H9 (cell line): ENCODE results near the gene MYLK4. TPM values are rescaled to one million over a fixed set of nuclear protein-coding genes. Genes with fewer than 3 reads are reported as not detected.

Experiments
- DNase-seq: peaks from one replicate; pipeline ENCODE4 v3.0.0-alpha.2; 2017
- H2AFZ ChIP-seq: one replicate; pipeline ENCODE4 v1.6.1; 2013; ENCODE audit warnings: mild to moderate bottlenecking, low read length, control low read depth, moderate library complexity
- H2AK5ac ChIP-seq: 2 replicates; pipeline ENCODE4 v1.6.1; 2013; ENCODE audit warnings: low read length, control low read depth, mixed read lengths; ENCODE audit not compliant: insufficient read length
- H2BK120ac ChIP-seq: one replicate; pipeline ENCODE4 v1.6.1; 2013; ENCODE audit warnings: low read depth, mild to moderate bottlenecking, low read length, control low read depth, inconsistent platforms; ENCODE audit not compliant: poor library complexity, severe bottlenecking
- H2BK12ac ChIP-seq: 2 replicates; pipeline ENCODE4 v1.6.1; 2013; ENCODE audit warnings: low read length, control low read depth, mixed read lengths, low read depth; ENCODE audit not compliant: insufficient read length
- H2BK15ac ChIP-seq: 2 replicates; pipeline ENCODE4 v1.6.1; 2013; ENCODE audit warnings: low read depth, low read length, control low read depth
- H2BK20ac ChIP-seq: one replicate; pipeline ENCODE4 v1.6.1; 2013; ENCODE audit warnings: low read depth, mild to moderate bottlenecking, low read length, control low read depth, inconsistent platforms; ENCODE audit not compliant: poor library complexity, severe bottlenecking
- H2BK5ac ChIP-seq: 2 replicates; pipeline ENCODE4 v1.6.1; 2013; ENCODE audit warnings: low read length, control low read depth, mixed read lengths; ENCODE audit not compliant: insufficient read length
- H3K14ac ChIP-seq: 2 replicates; pipeline ENCODE4 v1.6.1; 2013; ENCODE audit warnings: low read length, control low read depth; ENCODE audit not compliant: insufficient read depth
- H3K18ac ChIP-seq: 2 replicates; pipeline ENCODE4 v1.6.1; 2013; ENCODE audit warnings: low read depth, mild to moderate bottlenecking, mixed read lengths, low read length, control low read depth; ENCODE audit not compliant: insufficient read length
- H3K23ac ChIP-seq: 2 replicates; pipeline ENCODE4 v1.6.1; 2013; ENCODE audit warnings: low read length, control low read depth, mixed read lengths, low read depth; ENCODE audit not compliant: insufficient read length
- H3K23me2 ChIP-seq: 2 replicates; pipeline ENCODE4 v1.6.1; 2013; ENCODE audit warnings: low read depth, mild to moderate bottlenecking, mixed read lengths, low read length, control low read depth; ENCODE audit not compliant: insufficient read length, poor library complexity, severe bottlenecking
- H3K27ac ChIP-seq: 2 replicates; pipeline ENCODE4 v1.5.1; 2013; ENCODE audit warnings: low read length, control low read depth, mixed read lengths, low read depth; ENCODE audit not compliant: insufficient read length
- H3K27me3 ChIP-seq: 2 replicates; pipeline ENCODE4 v1.6.1; 2013; ENCODE audit warnings: low read length, control low read depth, inconsistent platforms; ENCODE audit not compliant: insufficient read depth
- H3K4ac ChIP-seq: 2 replicates; pipeline ENCODE4 v1.6.1; 2013; ENCODE audit warnings: low read depth, mild to moderate bottlenecking, control low read depth, inconsistent platforms, low read length, moderate library complexity
- H3K4me1 ChIP-seq: 2 replicates; pipeline ENCODE4 v1.6.1; 2013; ENCODE audit warnings: low read length, control low read depth, inconsistent platforms; ENCODE audit not compliant: insufficient read depth
- H3K4me2 ChIP-seq: 2 replicates; pipeline ENCODE4 v1.6.1; 2013; ENCODE audit warnings: low read length, control low read depth, mixed read lengths; ENCODE audit not compliant: insufficient read length, insufficient read depth
- H3K56ac ChIP-seq: 2 replicates; pipeline ENCODE4 v1.6.1; 2013; ENCODE audit warnings: low read depth, mild to moderate bottlenecking, mixed read lengths, low read length, control low read depth; ENCODE audit not compliant: insufficient read length
- H3K79me1 ChIP-seq: 2 replicates; pipeline ENCODE4 v1.6.1; 2013; ENCODE audit warnings: low read depth, mild to moderate bottlenecking, moderate library complexity, low read length, control low read depth, inconsistent platforms; ENCODE audit not compliant: insufficient read depth, poor library complexity, severe bottlenecking
- H3K79me2 ChIP-seq: 2 replicates; pipeline ENCODE4 v1.6.1; 2013; ENCODE audit warnings: low read length, control low read depth, inconsistent platforms; ENCODE audit not compliant: insufficient read depth
- H3K9ac ChIP-seq: 2 replicates; pipeline ENCODE4 v1.6.1; 2013; ENCODE audit warnings: low read length, control low read depth, mixed read lengths; ENCODE audit not compliant: insufficient read length; ENCODE audit errors: extremely low read depth
- H3K9me3 ChIP-seq: one replicate; pipeline ENCODE4 v1.6.1; 2013; ENCODE audit warnings: low read depth, low read length, inconsistent platforms; ENCODE audit not compliant: control insufficient read depth
- H3T11ph ChIP-seq: one replicate; pipeline ENCODE4 v1.6.1; 2013; ENCODE audit warnings: mild to moderate bottlenecking, low read length, control low read depth, inconsistent platforms
- H4K20me1 ChIP-seq: one replicate; pipeline ENCODE4 v1.6.1; 2013; ENCODE audit not compliant: control insufficient read depth, insufficient read length, insufficient read depth
- H4K5ac ChIP-seq: 2 replicates; pipeline ENCODE4 v1.6.1; 2013; ENCODE audit warnings: low read depth, mild to moderate bottlenecking, mixed read lengths, low read length, control low read depth; ENCODE audit not compliant: insufficient read length
- H4K8ac ChIP-seq: replicated peaks from 2 replicates; pipeline ENCODE4 v1.6.1; 2013; ENCODE audit warnings: low read length, control low read depth, mixed read lengths, low read depth; ENCODE audit not compliant: insufficient read length
- H4K91ac ChIP-seq: 2 replicates; pipeline ENCODE4 v1.6.1; 2013; ENCODE audit warnings: low read depth, mild to moderate bottlenecking, moderate library complexity, mixed read lengths, low read length, control low read depth; ENCODE audit not compliant: insufficient read length
- H3K27ac Mint-ChIP-seq, 3 experiments: 2 replicates in 2 of 3; 3 replicates in 1 of 3; pipeline ENCODE4 v1.8.0; 2020 to 2021; ENCODE audit warnings: mixed read lengths in 3 of 3, mild to moderate bottlenecking in 1 of 3, moderate library complexity in 1 of 3
- H3K27me3 Mint-ChIP-seq: 2 replicates; pipeline ENCODE4 v1.8.0; 2021; ENCODE audit warnings: low read depth, mild to moderate bottlenecking, moderate library complexity, mixed read lengths
- H3K36me3 Mint-ChIP-seq, 3 experiments: 2 replicates in 2 of 3; 3 replicates in 1 of 3; pipeline ENCODE4 v1.8.0; 2020 to 2021; ENCODE audit warnings: low read depth in 3 of 3, mixed read lengths in 3 of 3; ENCODE audit not compliant: insufficient read depth in 1 of 3
- H3K4me1 Mint-ChIP-seq, 2 experiments: 2 replicates each; pipeline ENCODE4 v1.8.0; 2020; ENCODE audit warnings: mixed read lengths in 2 of 2
- H3K4me3 Mint-ChIP-seq, 2 experiments: 2 replicates in 1 of 2; 3 replicates in 1 of 2; pipeline ENCODE4 v1.8.0; 2020 to 2021; ENCODE audit warnings: mild to moderate bottlenecking in 2 of 2, mixed read lengths in 2 of 2, moderate library complexity in 1 of 2
- H3K9me3 Mint-ChIP-seq, 2 experiments: 2 replicates in 1 of 2; 3 replicates in 1 of 2; pipeline ENCODE4 v1.8.0; 2020; ENCODE audit warnings: mild to moderate bottlenecking in 2 of 2, mixed read lengths in 2 of 2, moderate library complexity in 1 of 2
- CTCF ChIP-seq: fragments of 200-600 bp; sonication (generic); conservative IDR thresholded peaks from 3 replicates; pipeline ENCODE4 v1.8.0; 2021; ENCODE audit warnings: antibody characterized with exemption, mild to moderate bottlenecking
- WGBS: extraction: QIAGEN DNeasy Blood & Tissue Kit; methylation state at CpG from one replicate; pipeline ENCODE4 v1.1.7; 2013; ENCODE audit warnings: missing lambda C conversion rate, low lambda C conversion rate, mixed read lengths; ENCODE audit not compliant: insufficient read length; ENCODE audit errors: extremely low coverage; 5-methylcytosine and 5-hydroxymethylcytosine counted together
- total RNA-seq: library from RNA; stranded (reverse); gene quantifications from 2 replicates; pipeline ENCODE4 v1.2.1, GENCODE V29; 2021

Gene MYLK4
- total RNA-seq, 1 experiment from 2014 or later = 0.28 TPM

GRCh38 chr6:2715737-2716136 is 35.0 kb downstream of the MYLK4 start:
- Histone ChIP-seq H3K4me1 (no peaks in the 10 kb centered on the region), H3K14ac (no peak overlapping the region), H2BK15ac (no peak overlapping the region)

More at GRCh38 chr6:2715737-2716136, 35.0 kb downstream of the MYLK4 start:
- Mint-ChIP-seq H3K9me3 (peaks cover 11 to 26% of the 10 kb centered on the region in 2 experiments; a peak in 4 of 5 replicates), H3K27me3 (no peaks in the 10 kb centered on the region; the same call in 1 of the 2 replicates), H3K36me3 (peaks cover 10 to 14% (median 12%) of the 10 kb centered on the region in 3 experiments; a peak in 6 of 7 replicates), H3K27ac (no peak overlapping the region), H3K4me1 (peaks cover 10 to 12% of the 10 kb centered on the region in 2 experiments), H3K4me3 (no peak overlapping the region)
- Histone ChIP-seq H2BK12ac (no peak overlapping the region), H3K4me2 (no peak overlapping the region), H3T11ph (no peak overlapping the region), H3K79me2 (no peaks in the 10 kb centered on the region), H3K9me3 (no peaks in the 10 kb centered on the region), H2BK20ac (no peak overlapping the region), H4K5ac (no peak overlapping the region), H2BK120ac (no peak overlapping the region), H2AFZ (no peak overlapping the region), H3K18ac (no peak overlapping the region), H3K23ac (no peak overlapping the region), H4K91ac (no peak overlapping the region), H2BK5ac (no peak overlapping the region), H4K20me1 (no peaks in the 10 kb centered on the region), H4K8ac (no peak overlapping the region), H3K4ac (no peak overlapping the region), H3K27ac (no peak overlapping the region), H3K56ac (no peak overlapping the region), H2AK5ac (no peak overlapping the region), H3K27me3 (no peaks in the 10 kb centered on the region), H3K9ac (no peak overlapping the region), H3K79me1 (no peaks in the 10 kb centered on the region), H3K23me2 (no peaks in the 10 kb centered on the region)
- no peak for DNase-seq
- WGBS = no CpG with 5 or more reads among the region's 5 CpGs
- TF ChIP-seq CTCF = no peak
